ENCODE results near the gene SULT4A1.

- TF ChIP-seq, protein P1, sequence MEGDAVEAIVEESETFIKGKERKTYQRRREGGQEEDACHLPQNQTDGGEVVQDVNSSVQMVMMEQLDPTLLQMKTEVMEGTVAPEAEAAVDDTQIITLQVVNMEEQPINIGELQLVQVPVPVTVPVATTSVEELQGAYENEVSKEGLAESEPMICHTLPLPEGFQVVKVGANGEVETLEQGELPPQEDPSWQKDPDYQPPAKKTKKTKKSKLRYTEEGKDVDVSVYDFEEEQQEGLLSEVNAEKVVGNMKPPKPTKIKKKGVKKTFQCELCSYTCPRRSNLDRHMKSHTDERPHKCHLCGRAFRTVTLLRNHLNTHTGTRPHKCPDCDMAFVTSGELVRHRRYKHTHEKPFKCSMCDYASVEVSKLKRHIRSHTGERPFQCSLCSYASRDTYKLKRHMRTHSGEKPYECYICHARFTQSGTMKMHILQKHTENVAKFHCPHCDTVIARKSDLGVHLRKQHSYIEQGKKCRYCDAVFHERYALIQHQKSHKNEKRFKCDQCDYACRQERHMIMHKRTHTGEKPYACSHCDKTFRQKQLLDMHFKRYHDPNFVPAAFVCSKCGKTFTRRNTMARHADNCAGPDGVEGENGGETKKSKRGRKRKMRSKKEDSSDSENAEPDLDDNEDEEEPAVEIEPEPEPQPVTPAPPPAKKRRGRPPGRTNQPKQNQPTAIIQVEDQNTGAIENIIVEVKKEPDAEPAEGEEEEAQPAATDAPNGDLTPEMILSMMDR (IDR thresholded peaks at IDR 0.05; ENCODE audit: insufficient read depth, low read depth, low read length): no peak
- no peak for TF ChIP-seq EZH2 (IDR thresholded peaks at IDR 0.05; ENCODE audit: insufficient read depth, low read length)
These were observed 5.7 kb upstream of the SULT4A1 start for GRCh38 chr22:43867839-43868635.
